GM12891 (cell line): ENCODE results near the gene CLRN1.

ENCODE experiments used
- DNase-seq: peaks from one replicate; pipeline ENCODE4 v3.0.0; 2011; ENCODE audit warnings: low spot score; ENCODE audit not compliant: insufficient read length
- FAIRE-seq: peaks from 2 replicates; lab custom pipeline; 2011; peaks lifted over from hg19 to GRCh38; lab: Jason Lieb, UNC
- PAX5 ChIP-seq: IDR thresholded peaks from 2 replicates; pipeline ENCODE4 v1.6.1; 2011; ENCODE audit warnings: low read length, moderate library complexity, mild to moderate bottlenecking; ENCODE audit not compliant: insufficient read depth, severe bottlenecking
- POLR2A ChIP-seq: IDR thresholded peaks from 2 replicates; pipeline ENCODE4 v1.6.1; 2011; ENCODE audit warnings: low read depth, low read length, control low read depth
- POLR2AphosphoS5 ChIP-seq: IDR thresholded peaks from 2 replicates; pipeline ENCODE4 v1.6.1; 2011; ENCODE audit warnings: low read depth, low read length, control low read depth
- POU2F2 ChIP-seq: IDR thresholded peaks from 2 replicates; pipeline ENCODE4 v1.6.1; 2011; ENCODE audit warnings: low read depth, mild to moderate bottlenecking, control low read depth, low read length, moderate library complexity
- SPI1 ChIP-seq: IDR thresholded peaks from 2 replicates; pipeline ENCODE4 v1.6.1; 2011; ENCODE audit warnings: low read depth, low read length, control low read depth
- TAF1 ChIP-seq: IDR thresholded peaks from 2 replicates; pipeline ENCODE4 v1.6.1; 2011; ENCODE audit warnings: low read depth, low read length, control low read depth

CLRN1 gene

GRCh38 chr3:150926328-150926727 is 46.2 kb downstream of the CLRN1 start:
- TF ChIP-seq TAF1 (no peak), POLR2A (no peak), POU2F2 (no peak), POLR2AphosphoS5 (no peak), PAX5 (no peak), SPI1 (no peak)
- DNase-seq (no peak), FAIRE-seq (no peak)

GRCh38 chr3:150925751-150926201 is 46.8 kb downstream of the CLRN1 start:
- DNase-seq = peak; percentile 48
- peak; percentile 80 for FAIRE-seq
- TF ChIP-seq POLR2A (no peak), POU2F2 (no peak), SPI1 (no peak), TAF1 (no peak), POLR2AphosphoS5 (no peak), PAX5 (no peak)

- DNase-seq (no peak), FAIRE-seq (no peak)
- no peak for TF ChIP-seq POLR2A
- TF ChIP-seq POU2F2 = no peak
- TF ChIP-seq SPI1 = no peak
- no peak for TF ChIP-seq PAX5
- no peak for TF ChIP-seq POLR2AphosphoS5
- no peak for TF ChIP-seq TAF1
Measured at GRCh38 chr3:150922611-150923010, 49.9 kb downstream of the CLRN1 start.

GRCh38 chr3:150921209-150921608 is 51.3 kb downstream of the CLRN1 start:
- TF ChIP-seq SPI1 (no peak), TAF1 (no peak), POLR2A (no peak), POLR2AphosphoS5 (no peak), PAX5 (no peak), POU2F2 (no peak)
- no peak for DNase-seq
- FAIRE-seq = no peak

GRCh38 chr3:150920236-150920635 is 52.3 kb downstream of the CLRN1 start:
- no peak for DNase-seq
- no peak for FAIRE-seq
- no peak for TF ChIP-seq PAX5
- no peak for TF ChIP-seq POLR2A
- no peak for TF ChIP-seq TAF1
- no peak for TF ChIP-seq POLR2AphosphoS5
- no peak for TF ChIP-seq POU2F2
- no peak for TF ChIP-seq SPI1

- FAIRE-seq = no peak
- DNase-seq = no peak
- TF ChIP-seq SPI1 = no peak
- TF ChIP-seq PAX5 = no peak
- no peak for TF ChIP-seq POLR2AphosphoS5
- TF ChIP-seq POLR2A = no peak
- no peak for TF ChIP-seq TAF1
- no peak for TF ChIP-seq POU2F2
Measured at GRCh38 chr3:150917951-150918350, 54.6 kb downstream of the CLRN1 start.

GRCh38 chr3:150913133-150913922 is 59.2 kb downstream of the CLRN1 start:
- no peak for FAIRE-seq
- TF ChIP-seq POU2F2 (no peak), PAX5 (no peak)

GRCh38 chr3:150912501-150912900 is 60.0 kb downstream of the CLRN1 start:
- TF ChIP-seq PAX5 = no peak
- TF ChIP-seq SPI1 = peak; percentile 53; the same call in 1 of the 2 replicates
- FAIRE-seq (peak; percentile 51), DNase-seq (no peak)

More at GRCh38 chr3:150913133-150913922, 59.2 kb downstream of the CLRN1 start:
- no peak for DNase-seq

- DNase-seq (no peak), FAIRE-seq (no peak)
- TF ChIP-seq TAF1 = no peak
- TF ChIP-seq POU2F2 = no peak
- no peak for TF ChIP-seq SPI1
Measured at GRCh38 chr3:150911771-150912170, 60.8 kb downstream of the CLRN1 start.

- DNase-seq (no peak), FAIRE-seq (no peak)
- TF ChIP-seq TAF1 = no peak
- no peak for TF ChIP-seq POU2F2
- TF ChIP-seq POLR2A = no peak
Measured at GRCh38 chr3:150906461-150906860, 66.1 kb downstream of the CLRN1 start.
